ENCODE measurements around the gene LINC00237. TPM values are rescaled to one million over a fixed set of nuclear protein-coding genes. Genes with fewer than 3 reads are reported as not detected.

Gene LINC00237
- not detected for total RNA-seq

DNA sequence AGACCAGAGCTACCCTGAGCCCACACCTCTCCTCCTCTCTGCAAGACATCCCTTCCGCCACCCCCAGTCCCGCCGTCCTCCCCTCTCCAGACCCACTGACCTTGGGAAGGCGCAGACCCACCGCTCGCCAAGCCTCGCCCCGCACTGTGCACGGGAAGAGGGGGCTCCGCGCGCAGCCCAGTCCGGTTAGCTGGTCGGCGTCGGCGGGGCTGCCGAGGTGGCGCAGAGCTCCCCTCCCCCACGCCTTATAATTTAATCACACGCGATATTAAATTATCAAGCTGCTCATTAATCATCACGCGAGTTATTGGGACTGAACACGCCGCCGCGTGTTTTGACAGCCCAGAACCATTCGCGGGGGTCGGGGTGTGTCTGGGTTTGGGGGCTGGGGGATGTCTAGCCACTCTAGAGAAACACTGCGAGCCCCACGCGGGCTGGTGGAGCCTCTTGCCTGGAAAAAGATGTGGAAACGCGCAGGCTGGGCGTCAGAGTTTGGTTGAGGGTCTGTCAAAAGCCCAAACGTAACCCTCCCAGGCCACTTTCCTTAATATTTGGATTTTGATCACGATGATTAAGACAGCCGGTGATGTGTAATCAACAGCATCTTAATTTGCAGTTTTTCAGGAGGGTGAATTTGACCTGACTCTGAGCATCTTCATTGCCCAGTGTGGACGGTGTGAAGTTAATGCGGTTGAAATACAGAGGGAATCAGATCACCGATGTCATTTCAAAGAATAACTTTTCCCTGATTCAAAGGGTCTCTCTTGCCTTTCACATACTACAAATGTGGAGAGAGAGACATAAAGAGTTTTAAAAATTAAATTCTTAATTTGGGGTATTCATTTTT is at the start of gene LINC00237:
Gene LINC00237 (minus strand): TSS at position 188 of the 847 bp plus-strand sequence.
- H3K36me3 ChIP-seq: no peaks in the 10 kb centered on the region
- H3K27ac ChIP-seq: no peak within 1 kb of the TSS
- H3K4me3 ChIP-seq: no peak within 1 kb of the TSS
- no peak for DNase-seq
- no peak for TF ChIP-seq POLR2A (IDR thresholded peaks at IDR 0.05)
- TF ChIP-seq, protein P1, sequence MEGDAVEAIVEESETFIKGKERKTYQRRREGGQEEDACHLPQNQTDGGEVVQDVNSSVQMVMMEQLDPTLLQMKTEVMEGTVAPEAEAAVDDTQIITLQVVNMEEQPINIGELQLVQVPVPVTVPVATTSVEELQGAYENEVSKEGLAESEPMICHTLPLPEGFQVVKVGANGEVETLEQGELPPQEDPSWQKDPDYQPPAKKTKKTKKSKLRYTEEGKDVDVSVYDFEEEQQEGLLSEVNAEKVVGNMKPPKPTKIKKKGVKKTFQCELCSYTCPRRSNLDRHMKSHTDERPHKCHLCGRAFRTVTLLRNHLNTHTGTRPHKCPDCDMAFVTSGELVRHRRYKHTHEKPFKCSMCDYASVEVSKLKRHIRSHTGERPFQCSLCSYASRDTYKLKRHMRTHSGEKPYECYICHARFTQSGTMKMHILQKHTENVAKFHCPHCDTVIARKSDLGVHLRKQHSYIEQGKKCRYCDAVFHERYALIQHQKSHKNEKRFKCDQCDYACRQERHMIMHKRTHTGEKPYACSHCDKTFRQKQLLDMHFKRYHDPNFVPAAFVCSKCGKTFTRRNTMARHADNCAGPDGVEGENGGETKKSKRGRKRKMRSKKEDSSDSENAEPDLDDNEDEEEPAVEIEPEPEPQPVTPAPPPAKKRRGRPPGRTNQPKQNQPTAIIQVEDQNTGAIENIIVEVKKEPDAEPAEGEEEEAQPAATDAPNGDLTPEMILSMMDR (IDR thresholded peaks at IDR 0.05): no peak
- H3K4me1 ChIP-seq: peaks cover 0 to 17% of the 10 kb centered on the region in 2 donors
- peaks cover 20 to 59% of the 10 kb centered on the region in 2 donors for H3K27me3 ChIP-seq
- H3K9me3 ChIP-seq: no peaks in the 10 kb centered on the region
- intact Hi-C loops (cut with DNase I; ENCODE audit: low total_unique reads): no loop called here

DNA sequence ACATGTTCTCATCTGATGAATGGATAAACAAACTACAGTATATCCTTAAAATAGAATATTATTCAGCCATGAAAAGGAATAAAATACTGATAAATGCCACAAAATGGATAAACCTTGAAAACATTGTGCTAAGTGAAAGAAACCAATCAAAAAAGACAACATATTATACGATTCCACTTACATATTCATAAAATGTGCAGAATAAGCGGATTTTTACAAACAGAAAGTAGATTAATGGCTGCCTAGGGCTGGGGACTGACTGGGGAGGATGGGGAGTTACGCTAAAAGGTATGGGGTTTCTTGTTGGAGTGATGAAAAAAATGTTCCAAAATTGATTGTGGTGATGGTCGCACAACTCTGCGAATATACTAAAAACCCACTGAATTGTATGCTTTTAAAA is 49.1 kb upstream of the LINC00237 start:
- intact Hi-C loops (cut with DNase I; ENCODE audit: low total_unique reads): no loop called here
- no peak overlapping the region for H3K4me3 ChIP-seq
- no peaks in the 10 kb centered on the region for H3K27me3 ChIP-seq
- H3K4me1 ChIP-seq: no peaks in the 10 kb centered on the region
- no peak overlapping the region for H3K27ac ChIP-seq
- TF ChIP-seq, protein P1 (IDR thresholded peaks at IDR 0.05): no peak
- no peak for TF ChIP-seq POLR2A (IDR thresholded peaks at IDR 0.05)
- no peak for DNase-seq
- H3K36me3 ChIP-seq: no peaks in the 10 kb centered on the region
- H3K9me3 ChIP-seq: no peaks in the 10 kb centered on the region

DNA sequence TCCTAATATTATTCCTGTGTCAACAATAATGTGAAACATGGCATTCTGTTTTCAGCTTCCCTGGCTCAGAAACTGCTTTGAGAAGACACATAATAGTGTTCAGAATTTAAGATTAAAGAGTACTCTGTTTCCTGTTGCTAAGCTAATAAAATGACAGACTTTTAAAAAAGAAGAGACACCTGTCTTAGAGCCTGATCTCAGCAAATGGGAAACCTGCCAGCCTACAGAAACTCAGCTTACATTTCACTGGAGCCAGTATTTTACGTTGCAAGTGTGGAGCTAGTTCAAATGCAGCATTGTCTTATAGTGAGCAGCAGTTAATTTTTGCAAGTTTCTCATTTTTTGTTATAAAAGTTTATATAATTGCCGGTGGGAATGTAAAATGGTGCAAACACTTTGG is 48.5 kb upstream of the LINC00237 start:
- intact Hi-C loops (cut with DNase I; ENCODE audit: low total_unique reads): no loop called here
- H3K9me3 ChIP-seq: no peaks in the 10 kb centered on the region

DNA sequence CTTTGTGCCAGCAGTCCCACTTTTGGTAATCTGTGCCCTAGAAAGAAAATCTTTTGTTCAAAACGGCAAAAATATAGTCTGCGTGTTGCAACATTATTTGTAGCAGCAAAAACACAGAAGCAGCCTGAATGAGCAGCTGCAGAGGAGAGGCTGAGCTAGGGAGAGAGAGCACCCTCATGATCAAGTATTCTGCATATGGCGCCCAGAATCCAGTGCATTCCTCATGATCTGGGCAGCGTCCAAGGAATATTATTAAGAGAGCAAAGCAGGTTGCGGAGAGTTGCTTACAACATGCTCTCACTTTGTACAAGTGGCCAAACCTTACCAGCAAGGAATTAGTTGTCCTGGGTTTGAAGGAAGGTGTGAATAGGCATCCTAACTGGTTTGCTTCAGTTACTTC is 45.6 kb upstream of the LINC00237 start:
- DNase-seq: no peak
- TF ChIP-seq, protein P1 (IDR thresholded peaks at IDR 0.05): no peak
- no peak for TF ChIP-seq POLR2A (IDR thresholded peaks at IDR 0.05)
- Histone ChIP-seq H3K27ac (no peak overlapping the region), H3K4me1 (no peaks in the 10 kb centered on the region), H3K4me3 (no peak overlapping the region), H3K36me3 (no peaks in the 10 kb centered on the region), H3K27me3 (no peaks in the 10 kb centered on the region), H3K9me3 (no peaks in the 10 kb centered on the region)
- intact Hi-C loops (cut with DNase I; ENCODE audit: low total_unique reads): no loop called here

More for the DNA sequence above, 48.5 kb upstream of the LINC00237 start:
- Histone ChIP-seq H3K27ac (no peak overlapping the region), H3K4me3 (no peak overlapping the region), H3K36me3 (no peaks in the 10 kb centered on the region), H3K4me1 (no peaks in the 10 kb centered on the region), H3K27me3 (no peaks in the 10 kb centered on the region)
- DNase-seq: no peak
- TF ChIP-seq POLR2A (IDR thresholded peaks at IDR 0.05): no peak
- TF ChIP-seq, protein P1 (IDR thresholded peaks at IDR 0.05): no peak

DNA sequence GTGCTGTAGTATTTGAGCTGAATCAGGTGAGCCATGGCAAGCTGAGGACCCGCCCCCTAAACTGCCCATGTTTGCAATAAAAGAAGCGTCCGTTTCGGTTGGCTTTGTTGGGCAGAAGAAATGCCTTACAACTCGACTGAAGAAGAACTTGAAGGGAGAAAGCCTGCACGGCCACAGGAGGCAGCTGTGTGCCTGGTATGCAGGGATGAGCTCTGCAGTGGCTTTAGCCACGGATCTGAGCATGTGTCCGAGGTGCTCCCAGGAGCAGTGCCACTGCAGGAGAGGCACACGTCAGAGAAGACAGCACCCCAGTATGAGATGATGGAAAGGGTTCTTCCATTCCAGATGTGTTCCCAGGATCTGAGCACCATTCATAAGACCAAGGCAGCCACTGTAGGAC is 43.2 kb upstream of the LINC00237 start:
- H3K27me3 ChIP-seq: no peaks in the 10 kb centered on the region
- no peak overlapping the region for H3K4me3 ChIP-seq
- no peaks in the 10 kb centered on the region for H3K9me3 ChIP-seq
- intact Hi-C loops (cut with DNase I; ENCODE audit: low total_unique reads): no loop called here
- no peaks in the 10 kb centered on the region for H3K4me1 ChIP-seq
- H3K27ac ChIP-seq: no peak overlapping the region
- TF ChIP-seq, protein P1 (IDR thresholded peaks at IDR 0.05): no peak
- no peak for TF ChIP-seq POLR2A (IDR thresholded peaks at IDR 0.05)
- no peak for DNase-seq
- no peaks in the 10 kb centered on the region for H3K36me3 ChIP-seq
